ENCODE data around the gene LSM14B.

- TF ChIP-seq POLR2A (IDR thresholded peaks at IDR 0.05) (peak; percentile 88), CTCF (IDR thresholded peaks at IDR 0.05) (no peak)
Observed at GRCh38 chr20:62178316-62179161, 56.3 kb downstream of the LSM14B start.

Measured in right lobe of liver (tissue), 4 donors.